ENCODE results near the gene MYO18B.

The MYO18B gene

GRCh38 chr22:25908755-25909154, 166.8 kb downstream of the MYO18B start:
- DNase-seq = no peak

- no peak for DNase-seq
Measured at GRCh38 chr22:25909614-25910387, 167.8 kb downstream of the MYO18B start.

GRCh38 chr22:25911243-25911972, 169.4 kb downstream of the MYO18B start:
- no peak for DNase-seq

GRCh38 chr22:25919452-25919851, 177.5 kb downstream of the MYO18B start:
- DNase-seq = no peak

- DNase-seq = no peak
Measured at GRCh38 chr22:25922141-25922540, 180.2 kb downstream of the MYO18B start.

- no peak for DNase-seq
Measured at GRCh38 chr22:25923914-25924313, 181.9 kb downstream of the MYO18B start.

- no peak for DNase-seq
Measured at GRCh38 chr22:25928038-25928437, 186.1 kb downstream of the MYO18B start.

- DNase-seq = no peak
Measured at GRCh38 chr22:25929321-25929878, 187.4 kb downstream of the MYO18B start.

- no peak for DNase-seq
Measured at GRCh38 chr22:25930083-25930482, 188.1 kb downstream of the MYO18B start.

- DNase-seq = no peak
Measured at GRCh38 chr22:25930788-25931310, 188.9 kb downstream of the MYO18B start.

GRCh38 chr22:25933158-25933788, 191.3 kb downstream of the MYO18B start:
- DNase-seq = no peak

- no peak for DNase-seq
Measured at GRCh38 chr22:25935266-25936058, 193.5 kb downstream of the MYO18B start.

GRCh38 chr22:25938151-25938550, 196.2 kb downstream of the MYO18B start:
- DNase-seq = no peak

GRCh38 chr22:25939384-25939783, 197.4 kb downstream of the MYO18B start:
- DNase-seq = no peak

GRCh38 chr22:25940479-25940878, 198.5 kb downstream of the MYO18B start:
- DNase-seq = no peak

- DNase-seq = no peak
Measured at GRCh38 chr22:25941365-25941960, 199.5 kb downstream of the MYO18B start.

GRCh38 chr22:25942115-25942855, 200.3 kb downstream of the MYO18B start:
- no peak for DNase-seq

- no peak for DNase-seq
Measured at GRCh38 chr22:25942856-25943411, 200.9 kb downstream of the MYO18B start.

- DNase-seq = no peak
Measured at GRCh38 chr22:25950111-25950510, 208.1 kb downstream of the MYO18B start.

- no peak for DNase-seq
Measured at GRCh38 chr22:25953276-25953675, 211.3 kb downstream of the MYO18B start.

- no peak for DNase-seq
Measured at GRCh38 chr22:25953919-25954318, 211.9 kb downstream of the MYO18B start.

All from Kasumi-1 (cell line).